HuH-7.5 (cell line): Measurements from ENCODE around the gene STK17B.
"Not testable (repeated sequence)": the region's sequence is repeated elsewhere in the genome, so short reads cannot be mapped to it uniquely, and the experiment has no call there.

Source experiments
- DNase-seq: peaks from one replicate; pipeline ENCODE4 v3.0.0; 2011; ENCODE audit warnings: low spot score

The STK17B gene

GRCh38 chr2:196112418-196113034 is 58.9 kb downstream of the STK17B start:
- no peak for DNase-seq

- DNase-seq = no peak
Observed at GRCh38 chr2:196108604-196109003, 62.8 kb downstream of the STK17B start.

- DNase-seq = no peak
Observed at GRCh38 chr2:196105951-196106350, 65.4 kb downstream of the STK17B start.

- no peak for DNase-seq
Observed at GRCh38 chr2:196104066-196104465, 67.3 kb downstream of the STK17B start.

DNA sequence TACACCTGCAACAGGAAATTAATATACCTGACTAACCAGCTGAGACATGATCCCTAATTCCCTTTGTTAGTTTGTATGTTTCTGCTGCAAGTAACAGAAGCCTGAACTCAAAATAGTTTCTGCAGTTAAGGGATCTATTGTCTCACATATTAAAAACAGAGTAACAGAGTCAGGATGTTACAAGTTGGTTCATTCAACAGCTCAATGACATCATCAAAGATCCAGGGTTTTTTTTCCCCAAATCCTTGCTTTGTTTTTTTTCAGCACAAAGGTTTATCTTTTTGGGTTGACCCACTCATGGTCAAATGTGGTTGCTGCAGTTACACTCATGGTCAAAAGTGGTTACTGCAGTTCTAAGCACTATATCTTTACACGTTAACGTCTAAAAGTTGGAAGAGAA is 67.8 kb downstream of the STK17B start:
- DNase-seq = no peak

- no peak for DNase-seq
Observed at GRCh38 chr2:196101325-196101991, 69.9 kb downstream of the STK17B start.

DNA sequence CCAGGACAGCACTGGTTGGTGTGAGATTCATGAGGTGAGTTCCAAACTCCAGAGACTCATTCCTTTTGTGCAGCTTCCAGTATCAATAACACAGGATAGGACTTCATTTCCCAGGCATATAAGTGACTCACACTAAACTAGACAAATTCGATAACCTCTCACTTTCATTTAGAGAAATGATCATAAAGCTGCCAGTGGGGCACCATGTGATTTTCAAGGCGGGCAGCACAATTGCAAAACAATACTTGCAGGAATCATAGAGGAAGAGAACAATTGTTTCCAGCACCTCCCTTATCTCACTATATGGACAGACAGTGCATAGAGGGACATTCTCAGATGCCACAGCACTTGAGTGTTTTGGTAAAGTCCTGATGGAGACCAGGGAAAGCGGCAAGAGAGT is 71.5 kb downstream of the STK17B start:
- no peak for DNase-seq

DNA sequence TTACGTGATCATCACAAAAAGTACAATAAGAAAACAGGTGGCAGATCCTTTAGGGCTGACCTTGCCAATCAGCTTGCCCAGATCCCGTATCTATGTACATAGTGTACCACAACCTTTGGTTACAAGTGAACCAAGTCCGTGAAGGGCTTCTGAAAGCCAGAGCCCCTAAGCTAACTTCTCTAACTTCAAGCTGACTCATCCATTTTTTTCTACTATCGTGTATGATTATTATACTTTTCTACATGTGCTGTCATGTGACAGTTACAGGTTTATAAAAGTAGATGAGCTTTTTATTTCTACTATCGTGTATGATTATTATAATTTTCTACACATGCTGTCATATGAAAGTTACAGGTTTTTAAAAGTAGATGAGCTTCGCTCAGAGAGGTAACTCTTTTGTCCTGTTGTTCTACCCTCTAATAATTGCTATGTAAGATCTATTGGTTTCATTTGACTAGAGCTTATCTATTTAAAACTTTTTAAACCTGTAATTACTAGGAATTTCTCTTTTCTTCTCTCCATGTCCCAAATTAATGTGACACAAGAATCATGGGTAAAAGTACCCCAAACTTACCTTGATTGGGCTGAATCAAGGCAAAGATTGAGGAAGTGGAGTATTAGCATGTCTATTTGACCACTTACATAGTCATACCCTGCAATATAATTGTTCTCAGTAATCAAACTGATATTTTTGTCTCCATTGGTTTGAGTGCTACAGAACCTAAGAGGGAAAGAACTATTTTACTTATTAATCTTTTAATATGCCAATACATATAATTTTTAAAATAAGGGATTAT is 73.3 kb downstream of the STK17B start:
- DNase-seq = no peak

- DNase-seq = no peak
Observed at GRCh38 chr2:196096982-196097745, 74.2 kb downstream of the STK17B start.

GRCh38 chr2:196096264-196096663 is 75.1 kb downstream of the STK17B start:
- DNase-seq = no peak

DNA sequence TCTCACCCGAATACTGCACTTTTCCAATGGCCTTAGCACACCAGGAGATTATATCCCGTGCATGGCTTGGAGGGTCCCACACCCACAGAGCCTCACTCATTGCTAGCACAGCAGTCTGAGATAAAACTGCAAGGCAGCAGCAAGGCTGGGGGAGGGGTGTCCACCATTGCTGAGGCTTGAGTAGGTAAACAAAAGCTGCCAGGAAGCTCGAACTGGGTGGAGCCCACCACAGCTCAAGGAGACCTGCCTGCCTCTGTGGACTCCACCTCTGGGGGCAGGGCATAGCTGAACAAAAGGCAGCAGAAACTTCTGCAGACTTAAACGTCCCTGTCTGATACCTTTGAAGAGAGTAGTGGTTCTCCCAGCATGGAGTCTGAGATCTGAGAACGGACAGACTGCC is 81.9 kb downstream of the STK17B start:
- not testable (repeated sequence) for DNase-seq

DNA sequence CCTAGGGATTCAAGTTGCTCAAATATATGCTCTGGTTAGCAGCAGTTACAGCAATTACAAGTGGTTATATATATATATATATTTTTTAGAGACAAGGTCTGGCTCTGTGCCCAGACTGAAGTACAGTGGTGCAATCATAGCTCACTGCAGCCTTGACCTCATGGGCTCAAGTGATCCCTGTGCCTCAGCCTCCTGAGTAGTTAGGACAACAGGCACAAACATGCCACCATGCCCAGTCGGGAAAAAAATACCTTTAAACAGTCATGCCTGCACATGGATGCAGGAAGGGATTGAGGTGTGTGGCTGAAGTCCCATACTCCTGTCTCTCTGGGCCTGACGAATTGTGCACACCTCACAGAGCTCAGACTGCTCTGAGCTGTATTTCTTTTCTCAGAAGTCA is 83.2 kb downstream of the STK17B start:
- DNase-seq = no peak

DNA sequence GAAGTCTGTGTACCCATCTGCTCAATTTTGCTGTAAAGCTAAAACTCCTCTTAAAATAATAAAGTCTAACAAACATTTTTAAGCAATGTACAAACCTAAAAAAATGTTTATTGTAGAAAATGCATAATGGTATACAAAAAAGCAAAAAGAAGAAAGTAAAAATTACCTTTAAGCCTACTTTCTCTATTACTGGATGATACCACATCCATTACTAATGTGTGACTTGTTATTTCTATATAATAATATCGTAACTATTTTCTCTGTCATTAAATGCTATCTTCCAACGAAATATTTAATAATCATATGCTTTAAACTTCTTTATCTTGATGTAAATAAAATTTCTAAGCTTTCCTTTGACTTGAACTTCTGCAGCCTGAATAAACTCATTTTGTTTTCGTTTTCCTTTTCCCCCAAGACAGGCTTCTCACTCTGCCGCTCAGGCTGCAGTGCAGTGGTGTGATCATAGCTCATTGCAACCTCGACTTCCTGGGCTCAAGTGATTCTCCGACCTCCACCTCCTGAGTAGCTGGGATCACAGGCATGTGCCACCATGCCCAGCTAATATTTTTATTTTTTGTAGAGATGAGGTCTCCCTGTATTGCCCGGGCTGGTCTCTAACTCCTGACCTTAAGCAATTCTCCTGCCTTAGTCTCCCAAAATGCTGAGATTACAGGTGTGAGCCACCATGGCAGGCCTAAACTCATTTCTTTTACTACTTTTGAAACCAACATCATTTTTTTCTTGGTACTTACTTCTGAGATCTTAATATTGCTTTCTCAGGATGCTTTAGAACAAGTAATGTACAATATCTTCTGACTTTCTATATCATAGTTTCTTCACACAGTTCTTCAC is 84.6 kb downstream of the STK17B start:
- DNase-seq = no peak

DNA sequence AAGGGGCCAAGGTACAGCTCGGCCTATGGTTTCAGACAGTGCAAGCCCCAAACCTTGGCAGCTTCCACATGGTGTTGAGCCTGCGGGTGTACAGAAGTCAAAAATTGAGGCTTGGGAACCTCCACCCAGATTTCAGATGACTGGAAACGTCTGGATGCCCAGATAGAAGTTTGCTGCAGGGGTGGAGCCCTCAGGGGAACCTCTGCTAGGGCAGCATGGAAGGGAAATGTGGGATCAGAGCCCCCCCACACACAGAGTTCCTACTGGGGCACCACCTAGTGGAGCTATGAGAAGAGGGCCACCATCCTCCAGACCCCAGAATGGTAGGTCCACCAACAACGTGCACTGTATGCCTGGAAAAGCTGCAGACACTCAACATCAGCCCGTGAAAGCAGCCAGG is 87.8 kb downstream of the STK17B start:
- no peak for DNase-seq
